HepG2 (cell line): ENCODE data around the gene RAB2B. TPM values are rescaled to one million over a fixed set of nuclear protein-coding genes. Genes with fewer than 3 reads are reported as not detected.

Experiments
- GATAD1 ChIP-seq: IDR thresholded peaks from 2 replicates; pipeline ENCODE4 v1.6.1; 2016; ENCODE audit warnings: missing genetic modification reagents, missing compliant biosample characterization
- HDAC6 ChIP-seq: fragments of 200-600 bp; sonication (generic); IDR thresholded peaks from 2 replicates; pipeline ENCODE4 v1.7.0; 2017; ENCODE audit warnings: mild to moderate bottlenecking, antibody characterized with exemption, low read length, low read depth
- MTF1 ChIP-seq: sonication (generic); formaldehyde crosslinking; IDR thresholded peaks from 2 replicates; pipeline ENCODE4 v1.5.0; 2020; ENCODE audit warnings: missing genetic modification reagents
- PCBP2 ChIP-seq: fragments of 200-400 bp; formaldehyde crosslinking; optimal IDR thresholded peaks from 2 replicates; pipeline ENCODE3; 2018; ENCODE audit warnings: low read length, low read depth; ENCODE audit not compliant: poor library complexity, severe bottlenecking
- RXRA ChIP-seq: sonication (generic); formaldehyde crosslinking; IDR thresholded peaks from 2 replicates; pipeline ENCODE4 v1.5.1; 2020; ENCODE audit warnings: missing genetic modification reagents
- SAFB2 ChIP-seq: sonication (generic); formaldehyde crosslinking; IDR thresholded peaks from 2 replicates; pipeline ENCODE4 v1.5.1; 2020; ENCODE audit warnings: missing genetic modification reagents, low read depth, mild to moderate bottlenecking, borderline replicate concordance
- SMARCC2 ChIP-seq: fragments of 450-650 bp; IDR thresholded peaks from 2 replicates; pipeline ENCODE4 v1.6.1; 2017; ENCODE audit warnings: antibody characterized with exemption, mild to moderate bottlenecking
- TCF7 ChIP-seq: sonication (generic); IDR thresholded peaks from 2 replicates; pipeline ENCODE4 v1.6.1; 2016; ENCODE audit warnings: antibody characterized with exemption, low read depth
- TEAD2 ChIP-seq: sonication (generic); formaldehyde crosslinking; IDR thresholded peaks from 2 replicates; pipeline ENCODE4 v1.9.0; 2021; ENCODE audit warnings: missing genetic modification reagents
- ZNF260 ChIP-seq: sonication (generic); formaldehyde crosslinking; IDR thresholded peaks from 2 replicates; pipeline ENCODE4 v1.4.0; 2020; ENCODE audit warnings: missing genetic modification reagents, low read depth, mild to moderate bottlenecking, borderline replicate concordance
- ZNF350 ChIP-seq: sonication (generic); formaldehyde crosslinking; IDR thresholded peaks from 2 replicates; pipeline ENCODE4 v1.4.0; 2020; ENCODE audit warnings: mild to moderate bottlenecking, low read depth, missing genetic modification reagents, borderline replicate concordance
- ZNF382 ChIP-seq: sonication (generic); formaldehyde crosslinking; IDR thresholded peaks from 2 replicates; pipeline ENCODE4 v1.5.0; 2020; ENCODE audit warnings: missing genetic modification reagents, mild to moderate bottlenecking, borderline replicate concordance
- ZNF44 ChIP-seq: sonication (generic); formaldehyde crosslinking; IDR thresholded peaks from 2 replicates; pipeline ENCODE4 v1.5.1; 2020; ENCODE audit warnings: mild to moderate bottlenecking, missing genetic modification reagents
- ZNF501 ChIP-seq: sonication (generic); formaldehyde crosslinking; IDR thresholded peaks from 2 replicates; pipeline ENCODE4 v1.5.1; 2020; ENCODE audit warnings: mild to moderate bottlenecking, moderate library complexity, missing genetic modification reagents
- ZNF709 ChIP-seq: sonication (generic); formaldehyde crosslinking; IDR thresholded peaks from 2 replicates; pipeline ENCODE4 v1.5.0; 2020; ENCODE audit warnings: mild to moderate bottlenecking, missing genetic modification reagents
- polyA plus RNA-seq, 8 experiments: library from polyadenylated mRNA; depleted of rRNA in 3 of 8; stranded (reverse) in 7 of 8; unstranded in 1 of 8; fragments of >200 nt; fragmentation: Illumina TruSeq in 4 of 8; extraction: Trizol in 4 of 8; gene quantifications; 2 replicates each; pipeline versions ENCODE4 v1.2.1 to v1.2.3, GENCODE V29; 2011 to 2016; ENCODE audit warnings: low read depth in 4 of 8, missing spikeins in 1 of 8, mixed read lengths in 1 of 8; ENCODE audit not compliant: insufficient read depth in 1 of 8
- total RNA-seq, 5 experiments: library from RNA; depleted of rRNA; stranded (reverse); fragments of >200 nt; fragmentation: Illumina TruSeq; extraction: Trizol; gene quantifications; 2 replicates each; pipeline ENCODE4 v1.2.3, GENCODE V29; 2016; ENCODE audit warnings: low read depth in 1 of 5
- TF ChIP-seq, protein P1 (sequence below): IDR thresholded peaks from 2 replicates; pipeline ENCODE4 v1.6.1; 2012; ENCODE audit warnings: low read length, improper control_type of control experiment
- TF ChIP-seq, protein P2 (sequence below): sonication (generic); formaldehyde crosslinking; IDR thresholded peaks from 2 replicates; pipeline ENCODE4 v1.8.0; 2022; ENCODE audit warnings: missing genetic modification reagents, low read depth, mild to moderate bottlenecking, borderline replicate concordance
- TF ChIP-seq, protein P3 (sequence below): sonication (generic); formaldehyde crosslinking; IDR thresholded peaks from 2 replicates; pipeline ENCODE4 v1.8.0; 2022; ENCODE audit warnings: mild to moderate bottlenecking, missing genetic modification reagents, moderate library complexity
- TF ChIP-seq, protein P4 (sequence below): sonication (generic); formaldehyde crosslinking; IDR thresholded peaks from 2 replicates; pipeline ENCODE4 v1.8.1; 2023; ENCODE audit warnings: missing genetic modification reagents, inconsistent platforms, borderline replicate concordance

Gene RAB2B
- total and polyA plus RNA-seq, 2 of the 13 experiments (the other 11 are each of a cell fraction or from before 2014, with no cell fraction given), result 36.0 to 60.6 TPM

DNA sequence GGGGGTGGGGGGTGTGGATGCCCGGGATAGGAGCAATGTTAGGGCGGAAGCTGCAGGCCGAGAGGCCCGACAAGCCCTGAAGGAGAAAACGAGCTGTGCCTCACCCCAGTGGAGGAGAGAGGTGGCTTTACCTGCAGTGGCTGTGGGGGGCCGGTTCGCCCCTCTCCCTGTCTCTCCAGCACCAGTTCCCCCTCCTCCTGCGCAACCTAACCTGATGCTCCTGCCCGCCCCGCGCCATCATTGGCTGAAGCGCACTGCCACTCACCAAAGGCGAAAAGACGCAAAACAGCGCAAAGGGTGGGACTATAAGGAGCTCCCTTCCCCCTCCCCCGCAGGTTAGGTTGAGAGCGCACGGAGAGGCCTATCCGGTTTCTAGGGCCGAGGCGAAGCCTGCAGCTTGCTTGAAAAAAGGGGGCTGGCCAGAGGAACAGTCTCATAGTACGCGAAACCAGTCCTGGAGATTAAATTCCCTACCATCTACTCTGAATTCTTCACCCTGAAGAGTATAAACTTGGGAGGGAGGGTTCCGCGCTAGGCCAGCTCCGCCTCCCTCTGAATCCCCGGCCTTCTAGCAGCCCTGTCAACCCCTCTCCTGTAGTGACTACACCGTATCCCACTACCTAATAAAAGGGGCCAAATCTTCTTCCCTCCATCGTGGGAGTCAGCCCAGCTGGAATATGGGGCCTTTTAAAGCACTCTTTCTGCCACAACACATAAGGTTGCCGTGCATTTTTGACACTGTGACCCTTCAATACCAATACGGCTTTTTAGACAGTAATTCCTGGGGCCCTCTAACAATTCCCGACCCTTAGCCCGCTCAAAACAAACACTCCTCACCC lies 39.5 kb downstream of the RAB2B start (continued):
- TF ChIP-seq ZNF382 (no peak), ZNF501 (CRISPR knock-in tag) (peak; percentile 94), ZNF44 (CRISPR knock-in tag) (no peak), HDAC6 (0 out of 2 replicates have a peak, but pooled peaks have one; percentile 51), TCF7 (no peak), ZNF350 (CRISPR knock-in tag) (peak; percentile 97), ZNF260 (0 out of 2 replicates have a peak, but pooled peaks have one; percentile 51), ZNF709 (0 out of 2 replicates have a peak, but pooled peaks have one; percentile 33), SMARCC2 (no peak), GATAD1 (CRISPR knock-in tag) (peak; percentile 92), PCBP2 (no peak), MTF1 (CRISPR knock-in tag) (no peak), RXRA (CRISPR knock-in tag) (peak; percentile 84), TEAD2 (CRISPR knock-in tag) (no peak), SAFB2 (CRISPR knock-in tag) (peak; percentile 26; the same call in 1 of the 2 replicates)
- TF ChIP-seq, protein P1, sequence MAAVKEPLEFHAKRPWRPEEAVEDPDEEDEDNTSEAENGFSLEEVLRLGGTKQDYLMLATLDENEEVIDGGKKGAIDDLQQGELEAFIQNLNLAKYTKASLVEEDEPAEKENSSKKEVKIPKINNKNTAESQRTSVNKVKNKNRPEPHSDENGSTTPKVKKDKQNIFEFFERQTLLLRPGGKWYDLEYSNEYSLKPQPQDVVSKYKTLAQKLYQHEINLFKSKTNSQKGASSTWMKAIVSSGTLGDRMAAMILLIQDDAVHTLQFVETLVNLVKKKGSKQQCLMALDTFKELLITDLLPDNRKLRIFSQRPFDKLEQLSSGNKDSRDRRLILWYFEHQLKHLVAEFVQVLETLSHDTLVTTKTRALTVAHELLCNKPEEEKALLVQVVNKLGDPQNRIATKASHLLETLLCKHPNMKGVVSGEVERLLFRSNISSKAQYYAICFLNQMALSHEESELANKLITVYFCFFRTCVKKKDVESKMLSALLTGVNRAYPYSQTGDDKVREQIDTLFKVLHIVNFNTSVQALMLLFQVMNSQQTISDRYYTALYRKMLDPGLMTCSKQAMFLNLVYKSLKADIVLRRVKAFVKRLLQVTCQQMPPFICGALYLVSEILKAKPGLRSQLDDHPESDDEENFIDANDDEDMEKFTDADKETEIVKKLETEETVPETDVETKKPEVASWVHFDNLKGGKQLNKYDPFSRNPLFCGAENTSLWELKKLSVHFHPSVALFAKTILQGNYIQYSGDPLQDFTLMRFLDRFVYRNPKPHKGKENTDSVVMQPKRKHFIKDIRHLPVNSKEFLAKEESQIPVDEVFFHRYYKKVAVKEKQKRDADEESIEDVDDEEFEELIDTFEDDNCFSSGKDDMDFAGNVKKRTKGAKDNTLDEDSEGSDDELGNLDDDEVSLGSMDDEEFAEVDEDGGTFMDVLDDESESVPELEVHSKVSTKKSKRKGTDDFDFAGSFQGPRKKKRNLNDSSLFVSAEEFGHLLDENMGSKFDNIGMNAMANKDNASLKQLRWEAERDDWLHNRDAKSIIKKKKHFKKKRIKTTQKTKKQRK, result no peak
- TF ChIP-seq, protein P2, sequence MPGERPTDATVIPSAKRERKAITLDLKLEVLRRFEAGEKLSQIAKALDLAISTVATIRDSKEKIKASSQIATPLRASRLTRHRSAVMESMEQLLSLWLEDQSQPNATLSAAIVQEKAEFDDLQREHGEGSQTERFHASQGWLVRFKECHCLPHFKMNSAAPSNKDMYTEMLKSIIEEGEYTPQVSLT (CRISPR knock-in tag), result no peak
- TF ChIP-seq, protein P3, sequence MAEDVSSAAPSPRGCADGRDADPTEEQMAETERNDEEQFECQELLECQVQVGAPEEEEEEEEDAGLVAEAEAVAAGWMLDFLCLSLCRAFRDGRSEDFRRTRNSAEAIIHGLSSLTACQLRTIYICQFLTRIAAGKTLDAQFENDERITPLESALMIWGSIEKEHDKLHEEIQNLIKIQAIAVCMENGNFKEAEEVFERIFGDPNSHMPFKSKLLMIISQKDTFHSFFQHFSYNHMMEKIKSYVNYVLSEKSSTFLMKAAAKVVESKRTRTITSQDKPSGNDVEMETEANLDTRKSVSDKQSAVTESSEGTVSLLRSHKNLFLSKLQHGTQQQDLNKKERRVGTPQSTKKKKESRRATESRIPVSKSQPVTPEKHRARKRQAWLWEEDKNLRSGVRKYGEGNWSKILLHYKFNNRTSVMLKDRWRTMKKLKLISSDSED (CRISPR knock-in tag), result no peak
- TF ChIP-seq, protein P4, sequence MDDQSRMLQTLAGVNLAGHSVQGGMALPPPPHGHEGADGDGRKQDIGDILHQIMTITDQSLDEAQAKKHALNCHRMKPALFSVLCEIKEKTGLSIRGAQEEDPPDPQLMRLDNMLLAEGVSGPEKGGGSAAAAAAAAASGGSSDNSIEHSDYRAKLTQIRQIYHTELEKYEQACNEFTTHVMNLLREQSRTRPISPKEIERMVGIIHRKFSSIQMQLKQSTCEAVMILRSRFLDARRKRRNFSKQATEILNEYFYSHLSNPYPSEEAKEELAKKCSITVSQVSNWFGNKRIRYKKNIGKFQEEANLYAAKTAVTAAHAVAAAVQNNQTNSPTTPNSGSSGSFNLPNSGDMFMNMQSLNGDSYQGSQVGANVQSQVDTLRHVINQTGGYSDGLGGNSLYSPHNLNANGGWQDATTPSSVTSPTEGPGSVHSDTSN (CRISPR knock-in tag), result peak; percentile 86; the same call in 1 of the 2 replicates
